A673 (cell line): ENCODE measurements around the gene CACNA1A. TPM values are rescaled to one million over a fixed set of nuclear protein-coding genes. Genes with fewer than 3 reads are reported as not detected.
"Not testable (repeated sequence)": the region's sequence is repeated elsewhere in the genome, so short reads cannot be mapped to it uniquely, and the experiment has no call there.

ENCODE experiments used
- BruUV-seq: library from RNA; stranded (reverse); fragments of 400-500 nt; replicated peaks from 2 replicates; lab custom pipeline; 2021; lab: Mats Ljungman, UMichigan
- CTCF ChIA-PET: fragments of 300-600 bp; sonication (Branson Sonifier 250); formaldehyde crosslinking; loops from one replicate; lab custom pipeline; 2022; ENCODE audit warnings: antibody characterized with exemption; lab: Charles Lee
- POLR2A ChIA-PET: fragments of 300-600 bp; sonication (Branson Sonifier 250); formaldehyde crosslinking; loops from one replicate; lab custom pipeline; 2022; ENCODE audit warnings: antibody characterized with exemption; ENCODE audit not compliant: low non-redundant PET; lab: Charles Lee
- DNase-seq: peaks from one replicate; pipeline ENCODE4 v3.0.0-alpha.2; 2015; ENCODE audit warnings: low spot score
- H3K27ac ChIP-seq: fragments of 200-600 bp; sonication (generic); 2 replicates; pipeline ENCODE4 v1.5.1; 2016; ENCODE audit warnings: mixed run types, low read depth, mild to moderate bottlenecking, mixed read lengths, antibody characterized with exemption, low read length; ENCODE audit not compliant: poor library complexity, severe bottlenecking
- H3K27me3 ChIP-seq: fragments of 200-600 bp; sonication (generic); replicated peaks from 2 replicates; pipeline ENCODE4 v1.6.1; 2017; ENCODE audit warnings: mixed run types, low read depth, mild to moderate bottlenecking, mixed read lengths, antibody characterized with exemption, low read length; ENCODE audit not compliant: insufficient read depth, poor library complexity
- H3K36me3 ChIP-seq: fragments of 200-600 bp; sonication (generic); 2 replicates; pipeline ENCODE4 v1.6.1; 2016; ENCODE audit warnings: mixed run types, mild to moderate bottlenecking, mixed read lengths, antibody characterized with exemption, low read length; ENCODE audit not compliant: insufficient read depth, poor library complexity, severe bottlenecking
- H3K4me1 ChIP-seq: fragments of 200-600 bp; sonication (generic); 2 replicates; pipeline ENCODE4 v1.6.1; 2017; ENCODE audit warnings: mixed run types, mild to moderate bottlenecking, mixed read lengths, antibody characterized with exemption, low read length; ENCODE audit not compliant: insufficient read depth, poor library complexity, severe bottlenecking
- H3K4me3 ChIP-seq: fragments of 200-600 bp; sonication (generic); 2 replicates; pipeline ENCODE4 v1.5.1; 2016; ENCODE audit warnings: low read depth, mixed run types, mild to moderate bottlenecking, mixed read lengths, low read length; ENCODE audit not compliant: poor library complexity, severe bottlenecking
- H3K9me3 ChIP-seq: fragments of 200-600 bp; sonication (generic); 2 replicates; pipeline ENCODE4 v1.6.1; 2016; ENCODE audit warnings: mixed run types, low read depth, mild to moderate bottlenecking, mixed read lengths, antibody characterized with exemption, low read length; ENCODE audit not compliant: poor library complexity, severe bottlenecking
- CTCF ChIP-seq: fragments of 300-800, 200-600 bp; sonication (generic); conservative IDR thresholded peaks from 2 replicates; pipeline ENCODE4 v1.5.1; 2017; ENCODE audit warnings: low read depth, mild to moderate bottlenecking, antibody characterized with exemption, low read length, moderate library complexity, mixed read lengths
- EZH2 ChIP-seq: fragments of 200-600 bp; sonication (generic); IDR thresholded peaks from 2 replicates; pipeline ENCODE4 v1.6.1; 2017; ENCODE audit warnings: borderline replicate concordance, low read depth, mild to moderate bottlenecking, mixed read lengths, antibody characterized with exemption, low read length; ENCODE audit not compliant: poor library complexity, severe bottlenecking
- intact Hi-C: fragments of 100-400 bp; cut with micrococcal nuclease; formaldehyde crosslinking; loops from one replicate; pipeline ENCODE4 v1.10.0; 2022; ENCODE audit not compliant: unreplicated experiment
- total RNA-seq: library from RNA; stranded (reverse); gene quantifications from 2 replicates; pipeline ENCODE4 v1.2.3, GENCODE V29; 2021

CACNA1A gene
- total RNA-seq, 1 experiment from 2014 or later = 3.2 TPM

DNA sequence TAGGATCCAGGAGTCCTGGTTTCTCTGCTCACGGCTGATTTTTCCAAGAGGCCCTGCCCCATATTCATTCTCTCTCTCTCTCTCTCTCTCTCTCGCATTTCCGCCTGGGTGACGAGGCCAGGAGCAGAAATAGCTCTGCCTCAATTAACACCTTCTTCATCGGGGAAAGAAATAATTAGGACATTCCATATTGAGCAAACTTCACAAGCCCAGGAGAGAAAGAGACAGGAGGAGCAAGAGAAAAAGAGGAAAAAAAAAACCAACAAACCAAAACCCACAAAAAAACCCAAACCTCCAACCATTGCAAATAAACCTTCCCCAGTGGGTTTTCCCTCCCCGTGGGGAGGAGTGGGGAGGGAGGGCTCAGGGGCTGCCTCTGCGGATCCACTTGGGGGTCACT, 143.0 kb downstream of the CACNA1A start:
- Histone ChIP-seq H3K36me3 (no peaks in the 10 kb centered on the region), H3K27me3 (peaks cover 3% of the 10 kb centered on the region), H3K9me3 (peaks cover 5% of the 10 kb centered on the region), H3K4me3 (no peak overlapping the region), H3K4me1 (no peaks in the 10 kb centered on the region), H3K27ac (no peak overlapping the region)
- TF ChIP-seq CTCF = no peak
- TF ChIP-seq EZH2 = no peak
- ChIA-PET CTCF (no interaction called here), POLR2A (no interaction called here)
- no TSS peak for BruUV-seq
- DNase-seq = no peak
- intact Hi-C loops = no loop called here

DNA sequence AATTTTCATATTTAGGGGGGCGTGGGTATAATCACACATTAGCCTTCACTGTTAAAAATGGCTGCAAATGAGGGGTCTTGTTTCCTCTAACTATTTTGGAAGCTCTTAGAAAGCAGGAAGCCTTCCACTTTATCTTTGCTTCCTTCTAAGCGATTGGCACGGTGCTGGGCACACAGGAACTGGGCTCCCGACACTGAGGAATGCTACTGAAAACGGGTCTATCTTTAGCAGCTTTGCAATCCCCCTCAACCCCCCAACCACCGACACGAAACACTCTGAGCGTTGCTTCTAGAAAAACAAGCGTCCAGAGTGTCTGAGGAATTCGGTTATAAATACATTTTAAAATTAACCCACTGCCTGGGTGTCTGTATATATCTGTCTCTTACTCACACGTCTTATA, 143.6 kb downstream of the CACNA1A start:
- no peak for TF ChIP-seq EZH2
- no peak for TF ChIP-seq CTCF
- CTCF ChIA-PET = no interaction called here
- Histone ChIP-seq H3K27me3 (peaks cover 4% of the 10 kb centered on the region), H3K36me3 (no peaks in the 10 kb centered on the region), H3K4me3 (no peak overlapping the region), H3K27ac (no peak overlapping the region), H3K9me3 (peaks cover 5% of the 10 kb centered on the region), H3K4me1 (no peaks in the 10 kb centered on the region)
- BruUV-seq = no TSS peak
- no peak for DNase-seq
- intact Hi-C loops = no loop called here
- POLR2A ChIA-PET = no interaction called here

DNA sequence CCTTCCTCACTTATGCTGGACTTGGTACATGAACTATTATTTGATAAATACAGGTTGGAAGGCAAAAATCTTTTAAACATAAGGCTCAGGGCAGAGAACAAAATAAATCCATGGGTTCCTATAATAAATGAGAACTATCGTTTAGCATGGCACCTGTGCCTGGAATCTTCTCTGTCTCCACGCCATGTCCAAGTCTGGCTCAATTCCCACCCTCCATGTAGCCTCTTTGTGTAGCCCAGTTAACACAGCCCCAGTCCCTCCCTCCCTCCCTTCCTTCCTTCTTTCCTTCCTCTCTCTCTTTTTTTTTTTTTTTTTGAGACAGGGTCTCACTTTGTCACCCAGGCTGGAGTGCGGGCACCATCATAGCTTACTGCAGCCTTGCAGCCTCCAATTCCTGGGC, 144.6 kb downstream of the CACNA1A start:
- H3K27ac ChIP-seq, intact Hi-C loops, H3K9me3 ChIP-seq, BruUV-seq, CTCF ChIA-PET, H3K27me3 ChIP-seq, H3K36me3 ChIP-seq, POLR2A ChIA-PET, H3K4me3 ChIP-seq, DNase-seq, H3K4me1 ChIP-seq: not testable (repeated sequence)

- no TSS peak for BruUV-seq
- TF ChIP-seq CTCF = no peak
- no peak for TF ChIP-seq EZH2
- Histone ChIP-seq H3K4me3 (no peak overlapping the region), H3K27me3 (peaks cover 11% of the 10 kb centered on the region), H3K36me3 (no peaks in the 10 kb centered on the region), H3K4me1 (no peaks in the 10 kb centered on the region), H3K9me3 (peaks cover 5% of the 10 kb centered on the region), H3K27ac (no peak overlapping the region)
- CTCF ChIA-PET = no interaction called here
- intact Hi-C loops = no loop called here
- POLR2A ChIA-PET = no interaction called here
- DNase-seq = no peak
These were observed 149.5 kb downstream of the CACNA1A start for GRCh38 chr19:13356686-13357280.
